Gastroesophageal sphincter (tissue), 4 donors: ENCODE results near the gene RPP30. TPM values are rescaled to one million over a fixed set of nuclear protein-coding genes. Genes with fewer than 3 reads are reported as not detected.
"Not testable (repeated sequence)": the region's sequence is repeated elsewhere in the genome, so short reads cannot be mapped to it uniquely, and the experiment has no call there.

Experiments
- ATAC-seq: fragments of 150-250 bp; one replicate; pipeline ENCODE4 v1.9.1; 2016; ENCODE audit warnings: mild to moderate bottlenecking, moderate library complexity
- H3K27ac ChIP-seq, 4 donors: fragments of 200-600 bp; sonication (generic) in 3 of 4; 1 replicate in 3 of 4; 2 replicates in 1 of 4; pipeline ENCODE4 v1.5.1; 2016 to 2019
- H3K27me3 ChIP-seq: fragments of 200-600 bp; sonication (generic); one replicate; pipeline ENCODE4 v1.5.1; 2019
- H3K36me3 ChIP-seq, 2 donors: fragments of 200-600 bp; sonication (generic); one replicate each; pipeline ENCODE4 v1.5.1; 2019; ENCODE audit warnings: control low read depth in 1 of 2
- H3K4me1 ChIP-seq, 3 donors: fragments of 200-600 bp; sonication (generic); 1 replicate in 2 of 3; 2 replicates in 1 of 3; pipeline ENCODE4 v1.5.1; 2016 to 2019; ENCODE audit warnings: control low read depth in 2 of 3
- H3K4me3 ChIP-seq, 2 donors: fragments of 200-600 bp; sonication (generic); one replicate each; pipeline ENCODE4 v1.5.1; 2019; ENCODE audit warnings: mild to moderate bottlenecking in 1 of 2, moderate library complexity in 1 of 2
- H3K9me3 ChIP-seq, 3 donors: fragments of 200-600 bp; sonication (generic); one replicate each; pipeline ENCODE4 v1.5.1; 2017 to 2019; ENCODE audit warnings: control low read depth in 2 of 3
- CTCF ChIP-seq, 4 experiments: fragments of 200-600 bp in 2 of 4; fragments of 450-650 bp in 2 of 4; sonication (generic) in 1 of 4; IDR thresholded peaks; one replicate each; pipeline ENCODE4 v1.5.1; 2017 to 2019; ENCODE audit warnings: antibody characterized with exemption in 4 of 4, mild to moderate bottlenecking in 2 of 4, moderate library complexity in 2 of 4
- EP300 ChIP-seq: sonication (generic); formaldehyde crosslinking; IDR thresholded peaks from one replicate; pipeline ENCODE4 v1.6.1; 2017; ENCODE audit warnings: antibody characterized with exemption, mild to moderate bottlenecking
- POLR2A ChIP-seq, 2 donors: fragments of 450-650 bp; IDR thresholded peaks; one replicate each; pipeline ENCODE4 v1.6.1; 2017; ENCODE audit warnings: antibody characterized with exemption in 2 of 2, mild to moderate bottlenecking in 2 of 2, moderate library complexity in 1 of 2
- POLR2AphosphoS5 ChIP-seq: sonication (generic); formaldehyde crosslinking; IDR thresholded peaks from one replicate; pipeline ENCODE4 v1.6.1; 2017; ENCODE audit warnings: antibody characterized with exemption
- WGBS, 2 donors: methylation state at CpG; one replicate each; pipeline ENCODE4 v1.1.5; 2018; ENCODE audit warnings: low coverage in 1 of 2; 5-methylcytosine and 5-hydroxymethylcytosine counted together
- total RNA-seq, 4 donors: library from RNA; depleted of rRNA; stranded (reverse); fragments of >200 nt; gene quantifications; one replicate each; pipeline ENCODE4 v1.1.0, GENCODE V29; 2016

Gene RPP30
- total RNA-seq, 4 donors from 2014 or later: 25.0 to 44.2 (median 30.8) TPM

GRCh38 chr10:90936276-90936659, 64.5 kb downstream of the RPP30 start:
- Histone ChIP-seq H3K4me1 (peaks cover 0 to 7% (median 3%) of the 10 kb centered on the region in 3 donors), H3K36me3 (no peaks in the 10 kb centered on the region), H3K4me3 (no peak overlapping the region), H3K27ac (no peak overlapping the region), H3K27me3 (no peaks in the 10 kb centered on the region), H3K9me3 (no peaks in the 10 kb centered on the region)
- no peak for ATAC-seq
- WGBS, 2 donors: 43 to 65% methylated on average over 2 of the region's 2 CpGs
- no peak for TF ChIP-seq POLR2A (IDR thresholded peaks at IDR 0.05)
- TF ChIP-seq POLR2AphosphoS5: no peak
- TF ChIP-seq CTCF (IDR thresholded peaks at IDR 0.05): no peak
- no peak for TF ChIP-seq EP300

GRCh38 chr10:90937645-90938258, 66.0 kb downstream of the RPP30 start:
- no peaks in the 10 kb centered on the region for H3K27me3 ChIP-seq
- no peak for ATAC-seq
- H3K4me3 ChIP-seq: no peak overlapping the region
- WGBS, 2 donors: 74 to 89% methylated on average over 6 to 8 of the region's 8 CpGs
- H3K9me3 ChIP-seq: no peaks in the 10 kb centered on the region
- H3K4me1 ChIP-seq: peaks cover 0 to 7% (median 3%) of the 10 kb centered on the region in 3 donors
- no peak for TF ChIP-seq EP300
- TF ChIP-seq POLR2A (IDR thresholded peaks at IDR 0.05): no peak
- TF ChIP-seq POLR2AphosphoS5: no peak
- no peak for TF ChIP-seq CTCF (IDR thresholded peaks at IDR 0.05)
- no peak overlapping the region for H3K27ac ChIP-seq
- no peaks in the 10 kb centered on the region for H3K36me3 ChIP-seq

GRCh38 chr10:90939116-90939515, 67.3 kb downstream of the RPP30 start:
- ATAC-seq: no peak
- WGBS, 2 donors: 52 to 55% methylated on average over 1 of the region's 1 CpG
- no peaks in the 10 kb centered on the region for H3K9me3 ChIP-seq
- no peaks in the 10 kb centered on the region for H3K36me3 ChIP-seq
- TF ChIP-seq POLR2AphosphoS5: no peak
- TF ChIP-seq POLR2A (IDR thresholded peaks at IDR 0.05): no peak
- TF ChIP-seq CTCF (IDR thresholded peaks at IDR 0.05): no peak
- no peak for TF ChIP-seq EP300
- H3K27ac ChIP-seq: no peak overlapping the region
- peaks cover 0 to 7% (median 3%) of the 10 kb centered on the region in 3 donors for H3K4me1 ChIP-seq
- no peak overlapping the region for H3K4me3 ChIP-seq
- H3K27me3 ChIP-seq: no peaks in the 10 kb centered on the region

- Histone ChIP-seq H3K36me3 (no peaks in the 10 kb centered on the region), H3K27me3 (no peaks in the 10 kb centered on the region), H3K27ac (no peak overlapping the region), H3K4me1 (peaks cover 0 to 7% (median 3%) of the 10 kb centered on the region in 3 donors), H3K4me3 (no peak overlapping the region), H3K9me3 (no peaks in the 10 kb centered on the region)
- ATAC-seq: no peak
- WGBS, 2 donors: 83 to 86% methylated on average over 4 to 5 of the region's 6 CpGs
- no peak for TF ChIP-seq CTCF (IDR thresholded peaks at IDR 0.05)
- no peak for TF ChIP-seq POLR2AphosphoS5
- no peak for TF ChIP-seq EP300
- TF ChIP-seq POLR2A (IDR thresholded peaks at IDR 0.05): no peak
These were observed 67.9 kb downstream of the RPP30 start for GRCh38 chr10:90939648-90940047.

- H3K4me1 ChIP-seq, H3K4me3 ChIP-seq, H3K27me3 ChIP-seq, H3K36me3 ChIP-seq, H3K9me3 ChIP-seq, H3K27ac ChIP-seq, ATAC-seq: not testable (repeated sequence)
- WGBS, 2 donors: 86 to 100% methylated on average over 2 to 3 of the region's 3 CpGs
These were observed 71.2 kb downstream of the RPP30 start for GRCh38 chr10:90942980-90943379.
